Activated naive CD8-positive, alpha-beta T cell (primary cell): ENCODE data around the gene PLEKHA6.
A peak's percentile ranks its signal among the peaks of the same experiment; 100 is the strongest.

Experiments used
- H3K27ac Mint-ChIP-seq: one replicate; pipeline ENCODE4 v1.8.0; 2021; ENCODE audit warnings: mixed read lengths
- H3K27me3 Mint-ChIP-seq: one replicate; pipeline ENCODE4 v1.8.0; 2021; ENCODE audit warnings: mixed read lengths
- H3K36me3 Mint-ChIP-seq: one replicate; pipeline ENCODE4 v1.8.0; 2021; ENCODE audit warnings: mixed read lengths
- H3K4me1 Mint-ChIP-seq: one replicate; pipeline ENCODE4 v1.8.0; 2021; ENCODE audit warnings: low read depth, mixed read lengths
- H3K4me3 Mint-ChIP-seq: one replicate; pipeline ENCODE4 v1.8.0; 2021; ENCODE audit warnings: mild to moderate bottlenecking, mixed read lengths
- H3K9me3 Mint-ChIP-seq: one replicate; pipeline ENCODE4 v1.8.0; 2021; ENCODE audit warnings: low read depth, mixed read lengths

The PLEKHA6 gene

DNA sequence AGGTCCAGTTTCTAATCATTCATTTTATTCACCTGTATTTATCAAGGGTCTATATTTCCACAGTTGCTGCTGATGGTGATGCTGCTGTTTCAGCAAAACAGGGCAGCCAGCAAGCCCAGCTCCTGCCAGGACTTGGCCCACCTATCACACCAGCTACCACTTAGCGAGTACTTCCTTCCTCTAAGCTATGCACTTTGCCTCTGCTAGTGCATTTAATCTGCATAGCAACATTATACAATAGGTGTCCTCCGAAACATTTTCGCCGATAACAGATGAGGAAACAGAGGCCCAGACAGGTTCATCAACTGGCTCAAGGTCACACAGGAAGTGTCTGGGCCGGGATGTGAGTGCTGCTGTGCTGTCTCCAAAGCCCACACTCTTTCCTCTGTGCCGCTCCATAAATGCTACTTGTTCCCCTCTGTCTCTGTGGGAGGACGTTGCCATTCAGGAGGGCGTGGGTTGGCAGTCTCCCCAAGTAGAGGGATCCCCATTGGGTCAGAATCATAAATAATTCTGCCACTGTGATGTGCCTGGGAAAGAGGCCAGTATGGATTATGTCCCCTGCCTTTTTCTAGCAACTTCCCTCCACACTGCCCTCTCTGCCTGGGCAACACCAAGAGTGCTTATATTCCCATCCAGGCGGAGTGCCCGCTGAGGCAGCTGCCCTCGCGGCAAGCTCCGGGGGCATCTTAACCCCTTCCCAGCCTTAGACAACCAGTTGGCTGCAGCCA is 9.4 kb upstream of the PLEKHA6 start:
- no peak overlapping the region for H3K27ac Mint-ChIP-seq
- H3K4me1 Mint-ChIP-seq: peaks cover 16% of the 10 kb centered on the region
- no peak overlapping the region for H3K4me3 Mint-ChIP-seq
- H3K27me3 Mint-ChIP-seq: no peaks in the 10 kb centered on the region
- no peaks in the 10 kb centered on the region for H3K9me3 Mint-ChIP-seq
- no peaks in the 10 kb centered on the region for H3K36me3 Mint-ChIP-seq

DNA sequence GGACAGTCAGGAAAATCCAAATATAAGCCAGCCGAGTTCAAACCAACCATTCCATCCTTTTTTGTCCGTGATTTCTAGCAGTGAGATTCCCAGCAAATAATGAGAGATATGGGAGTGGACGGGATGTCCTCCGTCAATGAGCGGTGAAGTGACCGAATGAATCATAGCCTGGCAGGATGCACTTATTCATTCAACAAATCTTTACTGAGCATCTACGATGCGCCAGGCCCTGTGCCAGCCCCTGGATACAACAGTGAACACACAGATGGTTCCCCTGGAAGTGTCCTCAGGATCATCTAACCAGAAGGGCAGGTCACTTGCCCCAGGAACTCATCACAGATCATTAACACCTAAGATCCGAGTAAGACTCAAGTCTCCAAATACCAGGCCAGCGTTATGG is 8.2 kb upstream of the PLEKHA6 start:
- no peak overlapping the region for H3K27ac Mint-ChIP-seq
- no peaks in the 10 kb centered on the region for H3K9me3 Mint-ChIP-seq
- H3K4me3 Mint-ChIP-seq: no peak overlapping the region
- no peaks in the 10 kb centered on the region for H3K27me3 Mint-ChIP-seq
- no peaks in the 10 kb centered on the region for H3K36me3 Mint-ChIP-seq
- peaks cover 26% of the 10 kb centered on the region for H3K4me1 Mint-ChIP-seq

DNA sequence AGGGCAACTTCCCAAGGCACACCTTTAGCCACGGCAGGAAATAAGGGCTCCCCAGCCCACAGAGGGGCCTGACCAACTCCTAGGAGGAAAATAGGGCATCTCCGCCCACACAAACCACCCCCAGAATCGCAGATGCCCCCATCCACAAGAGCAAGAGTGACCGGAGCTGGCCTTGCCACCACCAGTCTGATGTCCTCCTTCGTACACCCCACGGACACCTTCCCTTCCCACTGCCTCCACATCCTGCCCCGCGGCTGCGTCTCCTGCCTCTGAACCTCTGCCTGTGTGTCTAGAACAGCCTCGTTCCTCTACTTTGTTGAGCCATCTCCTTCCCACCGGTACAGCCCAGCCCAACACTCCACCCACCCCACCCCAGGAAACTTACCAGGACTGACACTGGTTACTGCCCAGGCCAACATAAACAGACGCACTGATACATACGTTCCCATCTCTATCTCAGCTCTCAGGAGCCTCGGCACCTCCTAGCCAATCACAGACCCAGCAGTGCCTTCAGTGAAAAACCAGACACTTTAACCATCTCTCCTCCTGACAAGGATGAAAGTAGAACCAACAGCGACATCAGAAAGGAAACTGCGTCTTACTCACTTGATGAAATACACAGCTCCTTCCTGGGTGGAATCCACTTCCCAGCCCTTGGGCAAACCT is 7.6 kb upstream of the PLEKHA6 start:
- no peaks in the 10 kb centered on the region for H3K36me3 Mint-ChIP-seq
- H3K27ac Mint-ChIP-seq: no peak overlapping the region
- H3K4me3 Mint-ChIP-seq: no peak overlapping the region
- H3K4me1 Mint-ChIP-seq: peaks cover 31% of the 10 kb centered on the region
- no peaks in the 10 kb centered on the region for H3K9me3 Mint-ChIP-seq
- H3K27me3 Mint-ChIP-seq: no peaks in the 10 kb centered on the region

DNA sequence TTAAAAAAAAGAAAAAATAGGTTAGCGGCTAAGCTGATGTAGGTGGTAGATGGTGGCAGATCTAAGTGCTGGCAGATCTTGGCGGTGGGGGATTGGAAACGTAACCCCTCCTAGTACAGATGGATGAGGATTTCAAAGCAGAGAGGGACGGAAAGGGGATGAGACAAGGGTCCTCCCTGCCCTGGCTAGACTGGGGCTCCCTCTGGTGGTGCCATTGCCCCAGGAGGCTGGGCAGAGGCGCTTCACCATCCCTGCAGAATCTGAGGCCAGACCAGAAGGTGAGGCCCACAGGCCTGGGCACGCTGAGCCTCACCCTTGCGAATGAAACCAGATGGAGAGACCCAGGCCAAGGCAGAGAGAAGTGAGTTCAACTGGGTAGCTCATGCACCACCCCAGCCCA is 7.0 kb upstream of the PLEKHA6 start:
- Mint-ChIP-seq H3K4me3 (no peak overlapping the region), H3K9me3 (no peaks in the 10 kb centered on the region), H3K4me1 (peaks cover 31% of the 10 kb centered on the region), H3K27me3 (no peaks in the 10 kb centered on the region), H3K36me3 (no peaks in the 10 kb centered on the region), H3K27ac (no peak overlapping the region)

DNA sequence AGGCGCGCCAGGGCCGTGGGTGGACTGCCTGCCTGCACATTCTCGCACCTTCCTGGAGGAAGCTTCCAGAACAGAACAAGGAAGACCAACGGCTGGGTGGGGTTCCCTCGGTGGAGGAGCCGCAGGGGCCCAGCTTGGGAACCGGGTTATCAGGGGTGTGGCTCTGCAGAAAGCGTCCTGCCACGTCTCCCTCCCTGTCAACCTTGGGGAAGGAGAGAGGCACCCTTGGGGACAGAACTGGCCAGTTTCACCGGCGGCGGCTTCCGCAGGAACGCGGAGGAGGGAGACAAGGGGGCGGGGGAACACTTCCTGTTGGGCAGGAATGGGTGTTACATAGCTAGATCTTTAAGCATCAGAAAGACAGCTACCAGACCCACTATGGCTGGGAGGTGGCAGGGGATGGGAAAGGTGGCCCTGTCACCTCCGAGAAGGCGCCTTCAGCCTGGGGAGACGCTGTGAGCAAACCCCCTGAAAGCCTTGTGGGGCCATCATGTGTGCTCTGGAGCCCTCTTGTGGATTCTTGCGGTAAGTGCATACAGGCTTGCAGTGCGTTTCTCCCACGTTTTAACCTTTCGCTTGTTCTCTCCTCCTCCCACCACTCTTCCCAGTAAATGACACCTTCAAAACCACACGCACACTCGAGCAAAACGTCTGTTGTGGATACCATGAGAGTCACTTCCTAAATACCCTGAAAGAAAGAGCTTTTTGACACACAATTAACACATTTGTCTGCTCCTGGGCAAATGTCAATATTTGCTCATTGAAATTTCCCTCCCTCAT is 3.8 kb upstream of the PLEKHA6 start:
- Mint-ChIP-seq H3K36me3 (no peaks in the 10 kb centered on the region), H3K27me3 (no peaks in the 10 kb centered on the region), H3K4me1 (peaks cover 31% of the 10 kb centered on the region), H3K4me3 (peak overlapping the region; percentile 72), H3K9me3 (no peaks in the 10 kb centered on the region), H3K27ac (peak overlapping the region; percentile 72)

DNA sequence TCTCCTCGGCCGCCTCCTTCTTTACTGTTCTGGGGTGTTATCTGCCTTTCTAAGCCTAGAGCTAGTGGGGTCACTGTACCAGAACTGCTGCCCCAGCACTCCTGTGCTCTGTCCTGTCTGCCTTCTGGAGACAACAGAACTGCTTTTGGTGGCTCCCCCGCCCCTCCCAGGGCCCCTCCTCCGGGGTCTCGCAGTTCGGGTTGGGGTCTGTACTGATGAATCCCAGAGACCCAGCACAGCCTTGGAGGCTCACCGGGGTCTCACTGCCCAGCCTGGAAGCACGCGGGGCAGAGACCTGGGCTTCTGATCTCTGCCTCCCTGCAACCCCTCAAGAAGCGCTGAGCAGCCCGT is 3.2 kb upstream of the PLEKHA6 start:
- Mint-ChIP-seq H3K4me1 (peaks cover 31% of the 10 kb centered on the region), H3K4me3 (peak overlapping the region; percentile 72), H3K36me3 (no peaks in the 10 kb centered on the region), H3K27me3 (no peaks in the 10 kb centered on the region), H3K27ac (no peak overlapping the region), H3K9me3 (no peaks in the 10 kb centered on the region)

DNA sequence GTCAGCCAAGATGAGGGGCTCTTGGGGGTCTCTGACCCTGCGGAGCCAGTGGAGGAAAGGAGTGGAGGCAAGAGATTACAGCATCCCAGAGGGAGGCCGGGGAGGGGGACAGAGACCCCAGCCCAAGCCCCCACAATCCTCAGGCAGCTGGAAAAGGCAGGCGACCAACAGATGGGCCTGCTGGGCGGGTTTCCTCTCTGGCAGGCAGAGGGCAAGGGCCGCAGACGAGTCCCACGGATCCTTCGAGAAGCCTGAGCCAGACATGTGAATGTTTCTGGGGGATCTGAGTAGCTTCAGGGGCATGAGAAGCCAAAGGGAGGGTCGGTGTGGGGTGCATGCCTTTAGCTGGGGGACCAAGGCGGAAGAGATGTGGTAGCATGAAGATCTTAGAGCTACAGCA is 2.1 kb upstream of the PLEKHA6 start:
- no peak overlapping the region for H3K4me3 Mint-ChIP-seq
- H3K36me3 Mint-ChIP-seq: no peaks in the 10 kb centered on the region
- no peak overlapping the region for H3K27ac Mint-ChIP-seq
- peaks cover 31% of the 10 kb centered on the region for H3K4me1 Mint-ChIP-seq
- H3K9me3 Mint-ChIP-seq: no peaks in the 10 kb centered on the region
- H3K27me3 Mint-ChIP-seq: no peaks in the 10 kb centered on the region

DNA sequence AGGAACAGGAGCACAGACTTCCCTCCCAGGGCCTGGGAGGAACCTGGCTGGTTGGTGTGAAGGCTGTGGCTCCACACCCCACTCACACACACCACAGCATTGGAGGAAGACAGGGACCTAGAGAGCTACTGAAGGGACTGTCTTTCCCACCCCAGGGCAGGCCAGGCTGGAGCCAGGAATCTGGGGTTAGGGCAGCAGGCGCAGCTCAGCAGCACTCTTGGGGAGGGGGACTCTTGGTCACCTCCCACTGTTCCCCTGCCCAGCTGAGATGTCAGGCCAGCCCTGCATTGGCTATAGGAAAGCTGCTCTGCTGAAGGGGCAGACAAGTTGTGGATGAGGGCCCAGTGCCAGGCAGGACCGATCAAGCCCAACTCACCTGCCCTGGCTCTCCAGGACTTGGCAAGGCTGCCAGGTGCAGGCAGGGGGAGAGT is 1.6 kb upstream of the PLEKHA6 start:
- Mint-ChIP-seq H3K27ac (no peak overlapping the region), H3K4me3 (no peak overlapping the region), H3K27me3 (no peaks in the 10 kb centered on the region), H3K9me3 (no peaks in the 10 kb centered on the region), H3K4me1 (peaks cover 31% of the 10 kb centered on the region), H3K36me3 (no peaks in the 10 kb centered on the region)

DNA sequence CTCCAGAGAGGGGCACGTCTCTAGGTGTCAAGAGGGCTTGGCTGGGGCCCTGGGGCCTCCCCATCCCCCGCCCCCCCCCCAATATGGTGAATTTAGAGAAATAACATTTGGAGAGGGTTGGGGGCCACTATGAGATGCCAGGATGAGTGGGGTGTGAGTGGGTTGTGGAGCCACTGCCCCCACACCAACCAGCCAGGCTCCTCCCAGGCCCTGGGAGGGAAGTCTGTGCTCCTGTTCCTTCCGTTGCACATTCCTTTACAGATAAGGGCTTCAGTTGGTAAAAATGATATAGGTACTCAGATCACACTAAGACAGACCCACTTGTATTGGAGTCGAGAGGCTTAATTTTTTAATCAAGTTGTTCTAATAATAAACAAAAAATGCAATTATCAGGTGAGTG is 585 bp upstream of the PLEKHA6 start:
- Mint-ChIP-seq H3K27ac (no peak overlapping the region), H3K4me1 (peaks cover 31% of the 10 kb centered on the region), H3K36me3 (no peaks in the 10 kb centered on the region), H3K4me3 (no peak overlapping the region), H3K27me3 (no peaks in the 10 kb centered on the region), H3K9me3 (no peaks in the 10 kb centered on the region)

DNA sequence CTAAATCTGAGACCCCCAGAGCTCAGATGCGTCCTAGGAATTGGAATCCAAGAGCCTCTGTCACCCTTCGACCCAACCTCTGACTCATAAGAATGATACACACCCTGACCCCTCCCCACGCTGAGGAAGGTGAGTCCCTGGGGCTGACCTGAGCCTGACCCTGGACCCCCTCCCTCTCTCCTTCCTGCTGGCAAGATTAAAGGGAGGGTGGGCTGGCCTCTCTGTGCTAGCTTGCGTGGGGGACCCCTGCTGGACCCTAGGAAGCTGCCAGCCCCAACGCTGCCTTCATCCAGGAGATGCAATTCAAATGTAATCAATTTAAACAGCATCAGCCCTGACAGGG is 627 bp downstream of the PLEKHA6 start:
- Mint-ChIP-seq H3K36me3 (no peaks in the 10 kb centered on the region), H3K27me3 (no peaks in the 10 kb centered on the region), H3K9me3 (no peaks in the 10 kb centered on the region), H3K27ac (no peak overlapping the region), H3K4me1 (peaks cover 19% of the 10 kb centered on the region), H3K4me3 (no peak overlapping the region)

DNA sequence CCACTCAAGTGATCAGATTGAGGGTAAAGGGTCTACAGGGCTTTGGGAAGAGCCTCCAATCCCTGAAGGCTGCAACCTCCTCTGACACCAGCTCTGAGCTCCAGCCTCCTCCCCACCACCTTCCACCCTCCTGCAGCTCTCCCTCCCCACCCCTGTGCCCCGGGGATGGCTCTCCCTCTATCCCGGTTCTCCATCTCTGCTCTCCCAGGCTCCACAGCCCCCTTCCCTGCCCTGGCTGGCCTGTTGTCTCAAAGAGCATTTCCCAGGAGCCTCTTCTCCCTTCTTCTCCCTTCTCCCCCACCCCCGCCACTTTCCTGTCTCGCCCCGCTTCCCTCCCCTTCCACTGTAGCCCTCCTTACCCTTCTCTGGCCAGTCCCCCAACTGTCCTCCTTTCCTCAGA is 1.1 kb downstream of the PLEKHA6 start:
- no peaks in the 10 kb centered on the region for H3K27me3 Mint-ChIP-seq
- H3K9me3 Mint-ChIP-seq: no peaks in the 10 kb centered on the region
- H3K27ac Mint-ChIP-seq: no peak overlapping the region
- H3K36me3 Mint-ChIP-seq: no peaks in the 10 kb centered on the region
- peaks cover 14% of the 10 kb centered on the region for H3K4me1 Mint-ChIP-seq
- no peak overlapping the region for H3K4me3 Mint-ChIP-seq

DNA sequence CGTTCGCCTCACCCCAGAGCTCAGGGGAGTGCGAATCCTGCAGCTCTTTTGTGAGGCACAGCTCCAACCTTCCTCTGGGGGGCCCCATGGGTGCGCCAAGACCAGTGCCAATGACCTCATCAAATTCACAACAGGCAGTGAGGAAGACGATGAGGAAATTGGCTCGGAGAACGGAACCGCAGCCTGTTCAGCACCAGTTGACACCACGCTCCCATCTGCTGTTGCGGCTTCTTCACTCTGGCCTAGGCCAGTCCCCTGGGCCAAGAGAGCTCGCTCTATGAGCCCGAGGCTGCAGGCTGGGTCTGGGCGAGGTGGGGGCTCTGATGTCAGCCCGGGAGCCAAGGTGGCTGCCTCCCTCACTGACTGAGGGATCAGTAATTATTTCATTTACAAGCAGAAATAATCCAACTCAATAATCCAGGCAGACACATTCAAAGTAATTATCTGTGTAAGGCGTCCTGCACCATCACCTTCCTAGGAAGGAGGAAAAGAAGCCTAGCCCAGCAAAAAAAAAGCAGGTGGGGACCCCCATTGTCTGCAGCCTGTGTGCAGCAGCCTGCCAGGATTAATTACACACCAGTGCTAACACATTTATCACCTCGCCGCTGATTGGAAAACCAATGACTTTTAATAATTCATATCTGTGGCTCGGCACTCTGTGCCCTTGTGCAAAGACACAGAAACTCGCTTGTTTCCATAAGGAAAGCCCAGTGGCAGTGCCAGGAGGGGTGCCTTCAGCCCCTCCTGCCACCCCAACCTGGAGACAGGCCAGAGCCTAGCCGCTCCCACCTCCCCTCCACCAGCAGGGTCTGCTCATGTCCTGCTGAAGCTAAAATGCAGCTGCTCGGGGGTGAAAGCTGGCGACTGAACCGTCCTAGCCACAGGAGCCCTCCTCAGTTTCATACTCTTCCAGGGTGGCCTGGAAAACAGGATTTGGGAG is 1.9 kb downstream of the PLEKHA6 start:
- Mint-ChIP-seq H3K4me1 (peaks cover 9% of the 10 kb centered on the region), H3K27ac (no peak overlapping the region), H3K36me3 (no peaks in the 10 kb centered on the region), H3K4me3 (no peak overlapping the region), H3K27me3 (no peaks in the 10 kb centered on the region), H3K9me3 (no peaks in the 10 kb centered on the region)

DNA sequence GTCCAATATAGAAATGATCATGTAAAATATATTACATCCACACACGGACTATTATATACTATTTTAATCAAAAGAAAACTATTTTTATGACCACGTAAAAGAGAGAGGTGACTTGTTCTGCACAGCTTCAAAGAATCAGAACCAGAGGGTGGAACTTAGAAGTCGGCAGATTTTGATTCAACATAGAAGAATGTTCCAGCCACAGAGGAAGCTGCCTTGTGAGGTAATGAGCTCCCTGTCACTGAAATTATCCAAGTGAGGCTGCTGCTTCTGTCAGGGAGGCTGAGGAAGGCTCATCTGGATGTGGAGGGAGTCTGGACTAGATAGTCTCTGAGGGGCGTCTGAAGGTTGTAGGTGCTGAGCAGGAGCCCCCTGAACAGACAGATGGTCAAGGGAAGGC is 2.7 kb downstream of the PLEKHA6 start:
- H3K4me1 Mint-ChIP-seq: peaks cover 5% of the 10 kb centered on the region
- H3K4me3 Mint-ChIP-seq: no peak overlapping the region
- no peaks in the 10 kb centered on the region for H3K36me3 Mint-ChIP-seq
- no peaks in the 10 kb centered on the region for H3K27me3 Mint-ChIP-seq
- H3K9me3 Mint-ChIP-seq: no peaks in the 10 kb centered on the region
- no peak overlapping the region for H3K27ac Mint-ChIP-seq

DNA sequence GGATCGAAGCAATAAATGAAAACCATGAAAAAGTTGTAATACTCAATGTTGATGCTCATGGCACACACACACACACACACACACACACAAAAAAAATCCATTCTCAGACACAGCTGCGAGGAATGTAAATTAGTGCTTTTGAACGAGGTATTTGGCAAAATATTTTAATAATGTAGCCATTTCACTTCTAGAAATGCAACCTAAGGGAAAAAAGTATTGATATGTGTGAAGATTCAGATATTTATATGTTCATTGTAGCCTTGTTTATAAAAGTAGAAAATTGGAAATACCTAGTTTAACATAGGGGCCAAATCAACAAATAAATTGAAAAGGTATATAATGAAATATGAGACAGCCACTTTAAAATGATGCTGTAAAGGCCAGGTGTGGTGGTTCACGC is 3.8 kb downstream of the PLEKHA6 start:
- no peaks in the 10 kb centered on the region for H3K9me3 Mint-ChIP-seq
- no peak overlapping the region for H3K27ac Mint-ChIP-seq
- no peaks in the 10 kb centered on the region for H3K36me3 Mint-ChIP-seq
- peaks cover 8% of the 10 kb centered on the region for H3K4me1 Mint-ChIP-seq
- no peak overlapping the region for H3K4me3 Mint-ChIP-seq
- no peaks in the 10 kb centered on the region for H3K27me3 Mint-ChIP-seq

DNA sequence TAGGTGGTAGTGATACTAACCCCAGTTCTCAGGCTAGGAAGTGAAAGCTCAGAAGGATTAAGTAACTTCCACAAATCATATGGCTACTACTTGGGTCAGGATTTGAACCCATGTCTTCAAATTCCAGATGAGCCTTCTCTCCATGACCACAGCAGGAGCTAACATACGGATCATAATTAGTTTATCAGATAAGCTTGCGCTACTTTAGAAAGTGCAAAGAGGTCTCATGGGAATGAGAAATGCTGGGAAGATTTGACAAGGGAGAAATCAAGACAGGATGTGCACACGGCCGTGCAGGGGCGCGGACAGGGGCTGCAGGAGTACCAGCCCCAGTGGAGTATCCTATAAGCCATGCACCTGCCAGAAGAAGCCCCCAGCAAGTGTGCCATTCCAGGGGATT is 5.2 kb downstream of the PLEKHA6 start:
- H3K4me1 Mint-ChIP-seq: peaks cover 5% of the 10 kb centered on the region
- no peaks in the 10 kb centered on the region for H3K9me3 Mint-ChIP-seq
- no peaks in the 10 kb centered on the region for H3K27me3 Mint-ChIP-seq
- no peaks in the 10 kb centered on the region for H3K36me3 Mint-ChIP-seq
- no peak overlapping the region for H3K27ac Mint-ChIP-seq
- no peak overlapping the region for H3K4me3 Mint-ChIP-seq
